HG02623 (cell line): ENCODE data around the gene LEFTY1.

Source experiments
- ATAC-seq: cut with Tn5 transposase; IDR thresholded peaks from one replicate; pipeline ENCODE4 v1.9.1; 2021; ENCODE audit warnings: moderate library complexity; ENCODE audit not compliant: unreplicated experiment

Gene LEFTY1

GRCh38 chr1:225874431-225874830 lies 14.5 kb downstream of the LEFTY1 start:
- no peak for ATAC-seq

DNA sequence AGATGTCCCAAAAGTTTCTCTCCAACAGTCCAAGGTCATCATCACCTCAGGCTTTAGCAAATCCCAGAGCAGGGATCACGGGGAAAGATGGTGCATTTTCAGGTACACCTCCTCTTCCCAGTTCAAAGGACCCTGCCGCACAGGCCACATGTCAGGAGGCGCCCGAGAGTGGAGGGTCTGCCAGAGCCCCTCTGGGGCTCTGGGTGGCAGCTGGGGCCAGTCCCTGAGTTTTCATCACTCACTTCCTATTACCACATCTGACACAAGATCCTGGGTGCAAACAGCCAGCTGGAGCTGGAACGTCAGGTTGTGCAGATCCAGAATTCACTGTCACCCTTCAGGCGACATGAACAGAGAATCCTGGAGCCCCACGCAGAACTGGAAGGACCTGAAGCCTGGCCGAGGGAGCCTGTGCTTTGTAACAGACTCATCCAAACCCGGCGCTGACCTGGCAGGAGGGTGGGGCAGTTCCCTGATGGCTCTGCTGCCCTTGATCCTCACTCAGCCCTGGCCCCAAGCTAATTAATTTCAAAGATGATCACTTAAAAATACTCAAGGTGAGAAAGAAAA lies 15.6 kb downstream of the LEFTY1 start:
- no peak for ATAC-seq

- ATAC-seq = no peak
These were observed 16.9 kb downstream of the LEFTY1 start for GRCh38 chr1:225872075-225872430.

- ATAC-seq = no peak
These were observed 17.4 kb downstream of the LEFTY1 start for GRCh38 chr1:225871359-225872074.

GRCh38 chr1:225870911-225871310 lies 18.0 kb downstream of the LEFTY1 start:
- no peak for ATAC-seq

- no peak for ATAC-seq
These were observed 20.2 kb downstream of the LEFTY1 start for GRCh38 chr1:225868631-225869330.

DNA sequence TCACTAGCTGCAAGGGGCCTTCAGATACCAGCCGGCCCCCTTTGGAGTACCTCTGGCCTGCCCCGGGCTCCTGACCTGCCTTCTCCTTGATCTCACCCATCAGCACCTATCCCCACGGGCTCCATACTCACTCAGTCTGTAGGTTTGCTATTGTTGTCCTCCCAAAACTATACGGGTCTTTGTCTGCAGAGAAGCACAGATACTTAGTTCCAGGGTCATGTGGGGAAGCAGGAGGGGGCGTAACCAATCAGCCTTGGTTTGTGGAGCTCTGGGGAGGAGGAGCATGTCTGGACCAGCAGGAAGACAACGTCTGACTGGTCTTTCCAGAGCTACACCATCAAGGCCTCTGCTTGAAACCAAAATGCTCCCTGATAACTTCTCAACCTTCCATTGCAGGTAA lies 22.0 kb downstream of the LEFTY1 start:
- ATAC-seq = no peak

- no peak for ATAC-seq
These were observed 22.7 kb downstream of the LEFTY1 start for GRCh38 chr1:225866061-225866837.

GRCh38 chr1:225865514-225865913 lies 23.4 kb downstream of the LEFTY1 start:
- ATAC-seq = no peak

DNA sequence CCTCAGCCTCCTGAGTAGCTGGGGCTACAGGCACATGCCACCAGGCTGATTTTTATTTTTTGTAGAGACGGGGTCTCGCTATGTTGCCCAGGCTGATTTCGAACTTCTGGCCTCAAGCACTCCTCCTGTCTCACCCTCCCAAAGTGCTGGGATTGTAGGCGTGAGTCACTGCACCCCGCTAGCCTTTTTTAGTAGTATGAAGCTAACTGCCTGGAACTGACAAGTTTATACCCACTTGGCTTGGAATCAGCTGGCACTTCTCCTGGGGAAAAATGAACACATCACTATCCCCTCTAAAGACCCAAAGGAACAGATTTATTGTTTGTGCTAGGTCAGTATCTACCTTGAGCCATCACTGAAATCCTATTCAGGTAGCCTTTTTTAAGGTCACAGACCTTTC lies 25.8 kb downstream of the LEFTY1 start:
- ATAC-seq = no peak

GRCh38 chr1:225862581-225862950 lies 26.4 kb downstream of the LEFTY1 start:
- ATAC-seq = no peak

- no peak for ATAC-seq
These were observed 26.9 kb downstream of the LEFTY1 start for GRCh38 chr1:225861834-225862580.

- ATAC-seq = no peak
These were observed 28.0 kb downstream of the LEFTY1 start for GRCh38 chr1:225860876-225861441.

DNA sequence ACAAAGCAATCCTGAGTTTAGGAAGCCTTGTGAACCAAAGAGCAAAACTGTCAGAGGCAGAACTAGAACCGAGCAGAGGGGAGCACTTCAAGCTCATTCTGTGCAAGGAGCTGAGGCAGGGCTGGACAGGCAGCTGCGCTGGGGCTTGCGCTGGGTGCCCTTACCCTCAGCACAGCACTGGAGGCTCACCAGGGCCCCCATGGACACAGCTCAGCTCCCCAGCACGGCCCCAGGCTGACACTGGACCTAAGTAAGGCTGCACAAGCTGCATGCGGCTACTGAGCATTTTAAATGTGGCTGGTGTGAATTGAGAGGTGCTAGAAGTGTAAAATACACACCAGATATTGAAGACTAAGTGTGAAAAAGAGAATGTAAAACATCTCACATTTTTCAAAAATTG lies 28.8 kb downstream of the LEFTY1 start:
- no peak for ATAC-seq

DNA sequence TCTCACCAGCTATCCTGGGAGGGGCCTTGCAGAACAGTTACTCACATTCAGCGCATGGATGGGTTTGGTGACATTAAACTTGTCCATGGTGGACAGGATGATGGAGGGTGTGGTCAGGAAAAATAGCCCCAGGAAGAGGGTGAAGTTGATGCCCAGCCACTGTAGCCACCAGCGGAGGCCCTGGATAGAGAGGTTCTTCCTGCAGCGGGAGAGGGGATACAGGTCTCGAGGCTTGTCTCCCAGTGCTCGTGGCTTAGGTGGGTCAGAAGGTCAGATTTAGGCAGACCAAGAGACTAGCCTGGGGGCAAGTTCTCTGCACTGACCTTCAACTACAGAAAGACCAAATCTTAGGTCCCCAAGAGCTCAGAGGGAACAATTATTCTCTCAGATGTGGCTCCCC lies 29.8 kb downstream of the LEFTY1 start:
- no peak for ATAC-seq

DNA sequence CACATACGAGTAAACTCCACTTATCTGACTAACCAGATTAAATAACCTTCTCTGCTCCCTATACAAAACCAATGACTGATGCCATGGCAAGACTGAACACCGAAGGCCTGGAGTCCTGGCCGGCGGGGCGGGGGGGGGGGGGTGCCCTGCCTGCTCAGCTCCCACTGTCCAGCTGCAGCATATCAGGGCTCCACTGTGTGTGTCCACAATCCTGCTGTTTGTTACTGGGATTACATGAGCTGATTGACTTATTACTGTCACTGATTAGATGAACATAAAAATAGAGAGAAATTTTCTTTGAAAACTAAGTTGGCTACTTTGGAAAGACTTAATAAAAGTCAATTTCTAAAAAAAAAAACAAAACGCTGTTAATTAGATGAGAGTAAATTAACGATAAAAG lies 31.7 kb downstream of the LEFTY1 start:
- no peak for ATAC-seq

- no peak for ATAC-seq
These were observed 33.2 kb downstream of the LEFTY1 start for GRCh38 chr1:225855503-225856300.

DNA sequence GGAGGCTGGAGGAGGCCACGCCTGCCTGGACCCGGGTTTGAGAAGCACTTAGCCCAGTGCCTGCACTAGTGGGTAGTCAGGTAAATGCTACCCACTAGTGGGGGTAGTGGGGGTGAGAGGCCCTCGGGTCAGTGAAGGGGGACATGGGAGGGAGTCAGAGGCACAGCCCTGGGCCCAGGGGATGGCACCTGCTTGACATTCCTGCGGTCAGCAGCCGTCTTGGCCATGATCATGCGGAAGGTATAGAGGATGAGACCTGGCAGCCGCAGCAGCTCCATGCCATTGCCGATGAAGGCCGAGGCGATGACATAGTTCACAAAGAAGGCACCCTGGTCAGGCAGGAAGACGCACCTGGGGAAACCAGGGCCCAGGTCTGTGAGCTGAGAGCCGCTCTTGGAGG lies 35.5 kb downstream of the LEFTY1 start:
- ATAC-seq = no peak

GRCh38 chr1:225852413-225853124 lies 36.4 kb downstream of the LEFTY1 start:
- no peak for ATAC-seq
